HL-60 (cell line): Measurements from ENCODE around the gene RHBDD1.

ENCODE experiments used
- GABPA ChIP-seq: IDR thresholded peaks from 2 replicates; pipeline ENCODE4 v1.6.1; 2012; ENCODE audit warnings: low read depth
- POLR2AphosphoS5 ChIP-seq: IDR thresholded peaks from 2 replicates; pipeline ENCODE4 v1.6.1; 2012; ENCODE audit warnings: low read depth
- SPI1 ChIP-seq: IDR thresholded peaks from 2 replicates; pipeline ENCODE4 v1.6.1; 2012; ENCODE audit warnings: low read depth, mild to moderate bottlenecking, borderline replicate concordance
- TF ChIP-seq, protein P1 (sequence below): IDR thresholded peaks from one replicate; pipeline ENCODE4 v1.5.1; 2011; ENCODE audit warnings: low read length, control low read depth, inconsistent platforms; ENCODE audit not compliant: insufficient read depth

DNA sequence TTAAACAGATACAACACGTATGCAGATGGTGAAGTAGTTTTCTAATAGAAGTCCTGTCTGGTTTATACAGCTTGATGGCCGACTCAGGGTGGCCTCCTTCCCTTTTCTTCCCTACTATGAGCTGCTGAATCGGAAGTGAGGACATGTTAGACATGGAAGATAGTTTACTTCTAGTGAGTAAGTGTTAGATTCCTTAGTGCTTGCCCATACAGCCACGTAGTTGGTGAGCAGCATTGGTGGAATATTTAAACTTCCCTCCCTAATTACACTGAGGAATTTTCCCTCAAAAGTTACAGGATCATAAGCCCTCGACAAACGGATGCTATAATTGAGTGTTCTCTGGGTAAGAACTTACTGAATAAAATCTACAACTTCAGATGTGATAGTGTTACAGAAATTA lies 52.1 kb downstream of the RHBDD1 start:
- TF ChIP-seq POLR2AphosphoS5: no peak
- TF ChIP-seq, protein P1, sequence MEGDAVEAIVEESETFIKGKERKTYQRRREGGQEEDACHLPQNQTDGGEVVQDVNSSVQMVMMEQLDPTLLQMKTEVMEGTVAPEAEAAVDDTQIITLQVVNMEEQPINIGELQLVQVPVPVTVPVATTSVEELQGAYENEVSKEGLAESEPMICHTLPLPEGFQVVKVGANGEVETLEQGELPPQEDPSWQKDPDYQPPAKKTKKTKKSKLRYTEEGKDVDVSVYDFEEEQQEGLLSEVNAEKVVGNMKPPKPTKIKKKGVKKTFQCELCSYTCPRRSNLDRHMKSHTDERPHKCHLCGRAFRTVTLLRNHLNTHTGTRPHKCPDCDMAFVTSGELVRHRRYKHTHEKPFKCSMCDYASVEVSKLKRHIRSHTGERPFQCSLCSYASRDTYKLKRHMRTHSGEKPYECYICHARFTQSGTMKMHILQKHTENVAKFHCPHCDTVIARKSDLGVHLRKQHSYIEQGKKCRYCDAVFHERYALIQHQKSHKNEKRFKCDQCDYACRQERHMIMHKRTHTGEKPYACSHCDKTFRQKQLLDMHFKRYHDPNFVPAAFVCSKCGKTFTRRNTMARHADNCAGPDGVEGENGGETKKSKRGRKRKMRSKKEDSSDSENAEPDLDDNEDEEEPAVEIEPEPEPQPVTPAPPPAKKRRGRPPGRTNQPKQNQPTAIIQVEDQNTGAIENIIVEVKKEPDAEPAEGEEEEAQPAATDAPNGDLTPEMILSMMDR: no peak
- no peak for TF ChIP-seq SPI1
- no peak for TF ChIP-seq GABPA
